Skeletal muscle satellite cell (primary cell): Measurements from ENCODE around the gene MGLL.

Source experiments
- H3K27me3 ChIP-seq: 2 replicates; pipeline ENCODE4 v1.7.0; 2013; ENCODE audit warnings: low read length; ENCODE audit not compliant: control insufficient read depth, insufficient read depth
- H3K36me3 ChIP-seq: 2 replicates; pipeline ENCODE4 v1.7.0; 2013; ENCODE audit warnings: mild to moderate bottlenecking, control low read depth, low read length; ENCODE audit not compliant: insufficient read depth
- H3K4me1 ChIP-seq: 2 replicates; pipeline ENCODE4 v1.7.0; 2013; ENCODE audit warnings: low read length; ENCODE audit not compliant: control insufficient read depth, insufficient read depth
- H3K4me2 ChIP-seq: 2 replicates; pipeline ENCODE4 v1.7.0; 2013; ENCODE audit warnings: mild to moderate bottlenecking, low read length
- H3K4me3 ChIP-seq: 2 replicates; pipeline ENCODE4 v1.7.0; 2013; ENCODE audit warnings: low read length
- H3K9ac ChIP-seq: 2 replicates; pipeline ENCODE4 v1.7.0; 2013; ENCODE audit warnings: mild to moderate bottlenecking, low read depth, low read length, moderate library complexity
- H3K9me3 ChIP-seq: replicated peaks from 2 replicates; pipeline ENCODE4 v1.7.0; 2013; ENCODE audit warnings: mild to moderate bottlenecking, control low read depth, low read length

The MGLL gene

DNA sequence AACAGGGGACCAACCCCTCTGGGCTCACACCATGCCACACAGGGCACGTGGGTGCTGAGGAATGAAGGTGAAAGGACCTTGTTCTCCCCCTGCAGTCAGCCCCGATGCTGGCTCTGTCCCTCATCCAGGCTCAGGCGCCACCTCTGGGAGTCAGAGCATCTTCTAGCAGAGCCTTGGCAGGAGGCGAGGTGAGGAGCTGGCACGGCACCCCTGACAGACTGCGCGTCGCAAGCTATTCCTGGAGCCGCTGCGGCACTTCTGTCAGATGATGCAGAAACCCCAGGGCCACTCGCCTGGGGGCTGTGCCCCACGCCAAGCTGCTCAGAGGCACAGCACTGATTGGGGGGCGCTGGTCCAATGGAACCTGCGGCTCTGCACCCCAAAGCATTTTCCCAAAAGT is 62.0 kb downstream of the MGLL start:
- H3K27me3 ChIP-seq, result no peaks in the 10 kb centered on the region
- peaks cover 28% of the 10 kb centered on the region for H3K4me1 ChIP-seq
- no peaks in the 10 kb centered on the region for H3K9me3 ChIP-seq
- H3K9ac ChIP-seq, result no peak overlapping the region
- H3K4me2 ChIP-seq, result no peak overlapping the region
- H3K36me3 ChIP-seq, result no peaks in the 10 kb centered on the region
- no peak overlapping the region for H3K4me3 ChIP-seq

DNA sequence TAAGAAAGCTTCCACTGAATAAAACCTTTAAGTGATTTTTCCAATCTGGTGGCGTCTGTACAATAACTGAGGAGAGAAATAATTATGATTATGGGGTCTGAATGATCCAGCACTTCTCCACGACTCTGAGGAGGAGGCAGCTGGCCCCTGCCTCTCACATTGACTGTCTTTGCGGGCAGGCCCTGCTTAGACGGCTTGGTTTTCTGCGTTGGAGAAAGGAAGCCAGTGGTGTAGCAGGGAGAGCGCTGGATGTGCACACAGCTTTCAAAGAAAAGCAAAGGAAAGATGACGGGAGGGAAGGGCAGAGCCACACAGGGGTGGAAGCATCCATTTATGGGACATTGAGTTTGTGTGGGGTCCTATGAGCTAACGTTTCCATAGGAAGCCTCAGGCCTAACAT is 62.5 kb downstream of the MGLL start:
- H3K4me1 ChIP-seq, result peaks cover 24% of the 10 kb centered on the region
- H3K4me2 ChIP-seq, result no peak overlapping the region
- H3K27me3 ChIP-seq, result no peaks in the 10 kb centered on the region

DNA sequence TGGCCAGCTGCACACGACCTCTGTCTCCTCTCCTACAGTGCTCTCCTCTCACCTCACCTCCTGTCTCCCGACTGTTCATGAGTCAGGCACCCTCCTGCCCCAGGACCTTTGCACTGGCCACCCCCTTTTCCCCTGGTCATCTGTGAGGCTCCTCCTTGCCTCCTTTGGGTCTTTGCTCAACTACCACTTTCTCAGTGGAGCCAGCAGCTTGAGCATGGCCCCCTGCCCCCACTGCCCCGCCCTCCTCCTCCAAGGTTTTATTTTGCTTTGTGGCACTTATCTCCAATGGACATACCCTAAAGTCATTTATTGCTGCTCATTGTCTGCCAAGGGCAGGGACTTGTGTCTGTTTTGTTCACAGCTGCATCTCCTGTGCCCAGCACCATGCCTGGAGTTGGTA is 64.3 kb downstream of the MGLL start:
- no peak overlapping the region for H3K4me3 ChIP-seq
- no peaks in the 10 kb centered on the region for H3K36me3 ChIP-seq
- H3K4me1 ChIP-seq, result peaks cover 20% of the 10 kb centered on the region
- H3K4me2 ChIP-seq, result no peak overlapping the region
- H3K27me3 ChIP-seq, result no peaks in the 10 kb centered on the region
- no peaks in the 10 kb centered on the region for H3K9me3 ChIP-seq
- no peak overlapping the region for H3K9ac ChIP-seq

More for the DNA sequence above, 62.5 kb downstream of the MGLL start:
- H3K36me3 ChIP-seq, result no peaks in the 10 kb centered on the region
- no peaks in the 10 kb centered on the region for H3K9me3 ChIP-seq
- no peak overlapping the region for H3K4me3 ChIP-seq
- no peak overlapping the region for H3K9ac ChIP-seq

DNA sequence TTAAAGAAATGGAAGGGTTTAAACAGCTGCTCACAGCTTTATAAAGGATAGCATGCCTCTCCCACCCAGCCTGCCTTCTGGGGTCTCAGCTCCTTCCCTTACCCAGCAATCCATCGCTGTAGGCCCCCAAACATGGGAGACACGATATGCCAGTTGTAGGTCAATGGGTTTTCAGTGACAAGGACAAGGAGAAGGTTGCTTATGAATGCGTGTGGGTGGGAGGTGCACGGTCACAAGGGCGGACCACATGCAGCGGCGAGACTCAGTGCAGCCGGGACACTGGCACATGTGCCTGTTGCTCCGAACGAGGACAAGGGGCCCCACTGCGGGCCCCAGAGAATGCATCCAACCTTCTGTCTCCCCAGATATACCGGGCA is 67.0 kb downstream of the MGLL start:
- Histone ChIP-seq H3K4me3 (no peak overlapping the region), H3K9ac (no peak overlapping the region)

DNA sequence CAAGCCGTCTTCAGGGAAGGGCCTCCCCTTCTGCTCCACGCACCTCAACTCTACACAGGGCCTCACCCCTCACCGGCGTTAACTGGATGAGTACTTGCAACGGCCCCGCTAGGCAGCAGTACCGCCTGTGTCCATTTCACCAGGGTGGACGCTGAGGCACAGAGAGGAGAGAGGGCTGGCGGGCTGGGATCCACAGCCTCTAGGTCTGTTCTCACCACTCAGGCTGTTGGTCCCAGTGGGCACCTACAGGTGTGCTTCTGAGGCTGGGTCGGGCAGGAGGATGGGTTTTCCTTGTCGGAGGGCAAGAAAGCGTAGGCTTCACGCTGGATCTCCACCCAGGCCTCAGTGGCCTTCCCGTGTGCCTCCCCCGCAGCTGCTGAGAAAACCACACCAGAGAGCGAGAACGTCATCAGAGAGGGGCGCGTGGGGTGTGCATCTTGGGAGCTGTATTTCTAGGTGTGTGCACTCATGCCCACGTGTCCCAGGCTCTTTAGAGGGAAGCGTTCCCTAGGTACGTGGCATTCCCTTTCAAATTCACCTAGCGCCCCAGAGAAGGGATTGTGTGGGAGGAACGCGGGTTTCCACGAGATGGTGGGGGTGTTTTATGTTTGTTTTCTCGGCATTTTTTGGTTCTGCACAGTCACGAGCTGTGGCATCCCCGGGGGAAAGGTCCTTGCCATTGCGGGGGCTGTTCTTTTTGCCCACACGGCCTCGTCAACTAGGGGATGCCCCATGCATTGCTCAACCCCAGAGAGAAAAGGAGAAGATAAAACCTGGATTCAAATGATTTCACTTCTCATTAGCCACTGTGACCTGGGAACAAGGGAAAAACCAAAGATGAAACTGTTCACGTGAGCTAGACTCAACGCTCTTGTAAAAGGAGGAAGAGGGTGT is 67.7 kb downstream of the MGLL start:
- H3K9me3 ChIP-seq, result no peaks in the 10 kb centered on the region
- H3K36me3 ChIP-seq, result no peaks in the 10 kb centered on the region
- H3K4me1 ChIP-seq, result peaks cover 22% of the 10 kb centered on the region
- H3K9ac ChIP-seq, result no peak overlapping the region
- no peaks in the 10 kb centered on the region for H3K27me3 ChIP-seq
- no peak overlapping the region for H3K4me2 ChIP-seq
- no peak overlapping the region for H3K4me3 ChIP-seq

More for the DNA sequence above, 67.0 kb downstream of the MGLL start:
- Histone ChIP-seq H3K36me3 (no peaks in the 10 kb centered on the region), H3K4me2 (no peak overlapping the region), H3K27me3 (no peaks in the 10 kb centered on the region), H3K4me1 (peaks cover 16% of the 10 kb centered on the region), H3K9me3 (no peaks in the 10 kb centered on the region)

DNA sequence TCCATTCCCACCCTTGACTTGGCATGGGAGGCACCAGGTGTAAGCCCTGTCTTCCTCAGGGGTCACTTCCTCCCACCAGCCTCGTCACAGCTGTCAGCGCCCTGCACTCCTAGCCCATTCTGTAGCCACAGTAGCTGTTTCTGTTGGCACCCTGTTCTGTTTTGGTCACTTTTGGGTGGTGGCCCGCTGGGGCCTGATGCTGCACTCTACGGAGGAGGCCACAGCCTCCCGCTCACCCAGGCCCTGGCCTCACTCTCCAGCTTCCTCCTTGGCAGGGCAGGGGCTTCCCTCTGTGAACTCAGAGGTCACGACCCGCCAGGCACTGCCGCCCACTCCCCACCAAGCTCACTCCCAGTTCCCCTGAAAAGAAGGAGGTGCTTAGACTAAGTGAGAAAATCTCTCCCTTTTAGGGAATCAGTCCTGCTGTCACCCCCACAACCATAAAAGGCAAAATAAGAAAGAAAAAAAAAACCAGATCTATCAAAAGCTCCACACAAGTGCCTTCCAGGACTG is 68.4 kb downstream of the MGLL start:
- Histone ChIP-seq H3K27me3 (no peaks in the 10 kb centered on the region), H3K9me3 (no peaks in the 10 kb centered on the region), H3K4me2 (no peak overlapping the region), H3K36me3 (no peaks in the 10 kb centered on the region), H3K9ac (no peak overlapping the region), H3K4me1 (peaks cover 29% of the 10 kb centered on the region), H3K4me3 (no peak overlapping the region)

DNA sequence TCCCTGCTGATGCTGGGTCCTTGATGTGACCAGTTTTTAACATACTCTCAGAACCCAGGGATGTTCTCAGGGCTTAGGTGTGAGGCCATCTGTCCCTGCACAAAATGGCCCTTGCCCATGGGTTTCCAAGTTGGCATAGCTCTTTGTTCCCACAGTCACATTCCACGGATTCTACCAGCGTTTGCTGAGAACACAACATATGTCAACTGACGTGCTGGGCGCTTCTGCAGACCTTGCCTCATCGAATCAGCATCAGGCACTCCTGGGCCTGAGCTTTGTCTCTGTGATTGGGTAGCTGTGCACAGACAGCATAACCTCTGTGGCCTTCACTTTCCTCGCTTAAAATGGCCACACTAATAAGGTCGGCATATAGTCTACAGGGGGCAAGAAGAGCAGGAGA is 69.0 kb downstream of the MGLL start:
- Histone ChIP-seq H3K9ac (no peak overlapping the region), H3K9me3 (no peaks in the 10 kb centered on the region), H3K4me1 (peaks cover 36% of the 10 kb centered on the region), H3K36me3 (no peaks in the 10 kb centered on the region), H3K4me2 (no peak overlapping the region), H3K4me3 (no peak overlapping the region), H3K27me3 (no peaks in the 10 kb centered on the region)

DNA sequence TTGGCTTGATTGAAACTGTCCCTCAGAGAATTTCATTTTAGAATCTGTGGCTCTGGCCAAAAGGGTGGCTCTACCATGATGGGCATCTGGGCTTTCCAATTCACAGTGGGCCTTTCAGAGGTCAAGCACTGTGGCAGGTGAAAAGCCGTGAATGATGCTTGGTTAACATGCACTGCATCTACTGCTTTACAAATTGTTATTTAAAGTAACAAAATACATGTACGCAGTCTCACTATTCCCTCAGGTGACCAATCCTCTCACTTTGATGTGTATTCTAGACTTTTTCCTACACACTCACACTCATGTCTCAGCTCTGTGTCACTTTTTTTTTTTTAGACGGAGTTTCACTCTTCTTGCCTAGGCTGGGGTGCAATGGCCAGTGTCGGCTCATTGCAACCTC is 70.5 kb downstream of the MGLL start:
- no peaks in the 10 kb centered on the region for H3K36me3 ChIP-seq
- H3K9ac ChIP-seq, result no peak overlapping the region
- peaks cover 50% of the 10 kb centered on the region for H3K4me1 ChIP-seq
- no peaks in the 10 kb centered on the region for H3K9me3 ChIP-seq
- H3K4me2 ChIP-seq, result no peak overlapping the region
- no peaks in the 10 kb centered on the region for H3K27me3 ChIP-seq
- no peak overlapping the region for H3K4me3 ChIP-seq

DNA sequence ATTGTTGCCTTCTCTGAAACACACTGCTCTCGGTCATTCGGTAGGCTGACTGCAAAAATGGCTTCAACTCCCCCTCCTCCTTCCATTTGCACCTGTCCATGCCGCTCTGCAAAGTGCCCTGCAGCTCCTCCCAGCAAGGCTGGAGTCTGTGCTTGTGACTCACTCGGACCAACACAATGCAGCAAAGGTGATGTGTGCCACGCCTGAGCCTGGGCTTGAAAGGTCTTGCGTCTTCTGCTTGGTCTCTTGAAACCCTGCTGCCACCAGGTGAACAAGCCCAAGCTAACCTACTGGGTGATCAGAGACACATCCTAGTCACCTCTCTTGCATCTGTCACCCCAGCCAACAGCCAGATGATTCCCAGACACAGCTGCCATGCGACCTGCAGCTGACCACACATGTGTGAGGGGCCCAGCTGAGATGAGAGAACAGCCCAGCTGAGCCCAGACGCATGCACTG is 71.1 kb downstream of the MGLL start:
- Histone ChIP-seq H3K4me1 (peaks cover 56% of the 10 kb centered on the region), H3K27me3 (no peaks in the 10 kb centered on the region), H3K4me2 (peak overlapping the region; percentile 66), H3K4me3 (peak overlapping the region; percentile 32), H3K9me3 (no peaks in the 10 kb centered on the region), H3K36me3 (no peaks in the 10 kb centered on the region), H3K9ac (peak overlapping the region; percentile 54)

DNA sequence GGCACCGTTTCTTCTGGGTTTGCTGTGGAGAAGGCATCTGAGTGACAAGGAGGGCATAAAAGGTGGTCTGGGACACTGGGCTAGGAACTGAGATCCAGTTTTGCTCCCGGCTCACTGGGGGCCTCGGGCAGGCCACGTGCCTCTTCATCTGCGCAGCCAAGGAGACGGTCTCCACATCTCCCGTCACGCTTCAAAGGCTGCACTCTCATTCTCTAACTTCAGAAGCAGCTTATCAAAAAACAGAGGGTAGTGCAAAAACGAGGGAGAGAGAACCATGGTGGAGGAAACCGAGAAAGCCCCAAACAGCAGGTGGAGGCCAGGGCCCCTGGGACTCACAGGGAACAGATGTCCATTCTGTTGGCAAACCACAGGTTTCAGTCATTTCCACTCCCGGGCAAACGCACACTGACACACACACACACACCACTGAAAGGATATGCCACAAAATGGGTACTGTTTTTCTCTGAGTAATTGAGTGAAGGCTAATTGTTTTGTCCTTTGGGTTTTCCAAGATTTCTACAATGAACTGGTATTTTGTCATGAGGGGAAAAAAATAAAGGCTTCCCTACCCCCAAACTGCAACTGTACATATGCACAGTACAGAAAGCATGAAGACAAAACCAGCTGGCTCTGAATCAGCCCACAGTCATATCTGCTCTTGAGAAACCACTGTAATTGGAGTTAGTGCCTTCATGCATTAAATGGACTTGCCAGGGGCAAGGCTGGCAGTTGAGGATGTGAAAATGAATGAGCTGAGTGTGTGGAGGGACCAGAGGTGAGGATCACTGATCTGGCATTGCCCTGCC is 71.9 kb downstream of the MGLL start:
- H3K36me3 ChIP-seq, result no peaks in the 10 kb centered on the region
- H3K4me3 ChIP-seq, result peak overlapping the region; percentile 32
- peak overlapping the region; percentile 64 for H3K9ac ChIP-seq
- peak overlapping the region; percentile 66 for H3K4me2 ChIP-seq
- H3K27me3 ChIP-seq, result no peaks in the 10 kb centered on the region
- no peaks in the 10 kb centered on the region for H3K9me3 ChIP-seq
- H3K4me1 ChIP-seq, result peaks cover 62% of the 10 kb centered on the region

DNA sequence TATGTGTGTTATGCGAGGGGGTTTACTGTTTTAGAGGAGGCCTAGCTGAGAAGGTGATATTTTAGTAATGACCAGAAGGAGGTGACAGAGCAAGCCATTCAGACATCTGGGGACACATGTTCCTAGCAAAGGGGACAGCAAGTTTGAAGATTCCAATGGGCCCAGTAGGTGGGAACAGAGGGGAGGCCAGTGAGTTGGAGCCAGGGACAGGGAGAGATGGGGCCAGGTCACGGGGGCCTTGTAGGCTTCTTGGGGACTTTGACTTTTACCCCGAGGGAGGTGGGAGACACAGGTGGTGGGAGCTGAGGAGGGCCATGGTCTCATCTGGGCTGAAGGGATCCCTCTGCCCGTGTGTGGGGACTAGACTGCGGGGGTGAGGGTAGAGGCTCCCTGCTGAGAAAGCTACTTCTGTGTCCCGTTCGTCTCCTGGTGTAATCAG is 72.5 kb downstream of the MGLL start:
- peaks cover 66% of the 10 kb centered on the region for H3K4me1 ChIP-seq
- no peaks in the 10 kb centered on the region for H3K27me3 ChIP-seq
- H3K4me2 ChIP-seq, result peak overlapping the region; percentile 66
- peaks cover 3% of the 10 kb centered on the region for H3K36me3 ChIP-seq
- H3K9ac ChIP-seq, result peak overlapping the region; percentile 64
- H3K4me3 ChIP-seq, result no peak overlapping the region
- H3K9me3 ChIP-seq, result no peaks in the 10 kb centered on the region
